ENCODE data around the gene SNRPF.

DNA sequence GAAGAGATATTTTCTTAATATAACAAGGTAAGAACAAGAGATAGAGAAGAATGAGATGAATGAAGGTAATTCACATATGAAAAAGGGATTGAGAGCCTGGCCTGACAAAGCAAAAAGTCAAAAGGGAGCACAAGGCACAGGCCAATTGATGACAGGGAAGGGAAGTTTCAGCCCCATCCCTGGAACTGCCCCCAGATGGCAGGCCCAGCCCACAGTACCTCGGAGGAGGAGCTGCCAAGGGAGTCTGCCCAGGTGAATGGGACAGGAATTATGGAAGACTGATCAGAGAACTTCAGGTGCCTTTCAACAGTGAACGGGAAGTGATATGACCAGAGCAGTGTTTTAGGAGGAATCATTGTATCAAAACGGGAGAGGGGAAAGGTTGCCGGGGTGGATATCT is 15.7 kb downstream of the SNRPF start:
- TF ChIP-seq, protein P1, sequence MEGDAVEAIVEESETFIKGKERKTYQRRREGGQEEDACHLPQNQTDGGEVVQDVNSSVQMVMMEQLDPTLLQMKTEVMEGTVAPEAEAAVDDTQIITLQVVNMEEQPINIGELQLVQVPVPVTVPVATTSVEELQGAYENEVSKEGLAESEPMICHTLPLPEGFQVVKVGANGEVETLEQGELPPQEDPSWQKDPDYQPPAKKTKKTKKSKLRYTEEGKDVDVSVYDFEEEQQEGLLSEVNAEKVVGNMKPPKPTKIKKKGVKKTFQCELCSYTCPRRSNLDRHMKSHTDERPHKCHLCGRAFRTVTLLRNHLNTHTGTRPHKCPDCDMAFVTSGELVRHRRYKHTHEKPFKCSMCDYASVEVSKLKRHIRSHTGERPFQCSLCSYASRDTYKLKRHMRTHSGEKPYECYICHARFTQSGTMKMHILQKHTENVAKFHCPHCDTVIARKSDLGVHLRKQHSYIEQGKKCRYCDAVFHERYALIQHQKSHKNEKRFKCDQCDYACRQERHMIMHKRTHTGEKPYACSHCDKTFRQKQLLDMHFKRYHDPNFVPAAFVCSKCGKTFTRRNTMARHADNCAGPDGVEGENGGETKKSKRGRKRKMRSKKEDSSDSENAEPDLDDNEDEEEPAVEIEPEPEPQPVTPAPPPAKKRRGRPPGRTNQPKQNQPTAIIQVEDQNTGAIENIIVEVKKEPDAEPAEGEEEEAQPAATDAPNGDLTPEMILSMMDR (IDR thresholded peaks at IDR 0.05): no peak
- TF ChIP-seq POLR2A (IDR thresholded peaks at IDR 0.05): no peak
